Left kidney (tissue), 2 donors: ENCODE results near the gene LDLRAD4. TPM values are rescaled to one million over a fixed set of nuclear protein-coding genes. Genes with fewer than 3 reads are reported as not detected.

Experiments used
- DNase-seq: peaks from one replicate; pipeline ENCODE4 v3.0.0-alpha.2; 2013
- polyA plus RNA-seq: library from polyadenylated mRNA; unstranded; fragments of 120-200 nt; gene quantifications from one replicate; pipeline ENCODE4 v1.2.1, GENCODE V29; 2013; ENCODE audit not compliant: insufficient read length

The LDLRAD4 gene
- polyA plus RNA-seq, 1 donor, result 9.7 TPM

- no peak for DNase-seq
Measured at GRCh38 chr18:13265008-13265910, 46.7 kb downstream of the LDLRAD4 start.

- DNase-seq, result no peak
Measured at GRCh38 chr18:13265911-13266217, 47.3 kb downstream of the LDLRAD4 start.

- no peak for DNase-seq
Measured at GRCh38 chr18:13266218-13267100, 47.9 kb downstream of the LDLRAD4 start.

GRCh38 chr18:13267431-13267873 lies 48.9 kb downstream of the LDLRAD4 start:
- DNase-seq, result no peak

GRCh38 chr18:13268158-13269012 lies 49.8 kb downstream of the LDLRAD4 start:
- DNase-seq, result no peak

DNA sequence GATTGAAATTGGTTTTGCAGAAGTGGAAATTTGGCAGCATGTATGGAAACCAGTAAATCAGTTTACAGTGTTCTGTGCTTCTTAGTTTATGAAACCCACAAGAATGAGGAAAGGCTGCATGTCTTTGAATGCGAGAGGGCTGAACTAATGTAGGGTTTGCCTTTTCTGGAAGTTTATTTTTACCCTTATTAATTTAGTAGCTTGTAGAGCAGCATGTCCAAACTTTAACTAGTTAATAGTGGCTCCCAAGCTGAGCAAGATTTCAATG lies 50.4 kb downstream of the LDLRAD4 start:
- no peak for DNase-seq

- no peak for DNase-seq
Measured at GRCh38 chr18:13269521-13270011, 51.0 kb downstream of the LDLRAD4 start.

DNA sequence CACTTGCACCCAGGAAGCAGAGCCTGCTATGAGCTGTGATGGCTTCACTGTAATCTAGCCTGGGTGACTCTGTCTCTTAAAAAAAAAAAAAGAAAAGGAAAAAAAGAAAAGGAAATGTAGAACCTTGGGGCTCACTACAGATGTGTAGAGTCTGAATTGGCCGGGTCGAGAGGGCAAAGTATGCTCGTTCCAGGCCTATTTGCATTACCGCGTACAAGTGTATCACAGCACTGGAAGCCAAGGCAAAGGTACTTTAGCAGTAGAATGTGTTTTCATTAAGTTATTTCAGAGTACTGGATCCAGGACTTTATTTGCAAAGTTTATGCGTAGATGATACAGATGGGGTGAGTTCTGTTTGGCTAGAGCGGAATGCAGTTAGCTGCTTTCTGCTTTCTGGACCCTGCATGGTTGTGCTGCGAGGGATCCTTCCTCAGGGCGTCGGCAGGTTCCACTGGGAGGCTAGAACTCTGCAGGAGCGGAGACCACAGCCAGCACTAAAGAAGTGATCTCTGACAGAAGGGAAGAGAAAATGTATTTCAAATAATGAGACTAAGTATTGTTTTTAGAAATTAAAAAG lies 51.8 kb downstream of the LDLRAD4 start:
- no peak for DNase-seq

GRCh38 chr18:13271302-13271911 lies 52.8 kb downstream of the LDLRAD4 start:
- no peak for DNase-seq

DNA sequence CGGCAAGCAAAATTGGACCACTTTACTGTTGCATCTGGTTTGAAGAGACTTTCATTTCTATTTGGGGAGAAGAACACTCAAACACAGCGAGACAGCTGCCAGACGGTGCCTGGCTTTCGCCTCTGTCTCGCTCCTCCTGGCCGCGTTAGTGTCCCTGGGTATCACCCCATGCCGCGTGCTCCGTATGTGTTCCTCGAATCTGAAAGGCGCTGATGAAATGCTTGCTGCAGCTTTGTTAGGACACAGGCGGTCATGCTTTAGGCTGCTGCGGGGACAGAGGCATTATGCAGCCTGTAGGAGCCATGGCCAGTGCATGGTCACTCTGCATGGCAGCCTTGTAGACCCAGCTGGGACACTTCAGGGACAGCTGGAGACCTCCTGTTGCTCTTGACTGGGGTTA lies 53.9 kb downstream of the LDLRAD4 start:
- no peak for DNase-seq

GRCh38 chr18:13273800-13274199 lies 55.2 kb downstream of the LDLRAD4 start:
- DNase-seq, result no peak

DNA sequence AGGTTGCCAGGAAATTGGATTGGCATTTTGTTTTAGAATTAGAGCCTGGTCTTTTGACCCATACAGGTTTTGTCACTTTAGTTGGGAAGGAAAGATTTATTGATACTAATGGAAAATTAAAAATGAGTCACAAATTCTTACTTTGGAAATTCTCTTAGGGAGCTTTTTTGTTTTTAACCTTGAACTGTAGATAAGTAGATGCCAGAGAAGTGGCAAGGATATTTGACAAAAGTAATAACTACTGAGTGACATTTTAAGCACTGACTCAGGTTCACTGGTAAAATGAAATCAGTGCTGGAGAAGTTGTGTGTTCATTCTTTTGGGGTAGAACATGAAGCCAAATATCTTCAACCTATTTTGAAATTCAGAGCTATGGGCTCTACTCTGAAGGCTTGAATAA lies 56.5 kb downstream of the LDLRAD4 start:
- DNase-seq, result no peak

DNA sequence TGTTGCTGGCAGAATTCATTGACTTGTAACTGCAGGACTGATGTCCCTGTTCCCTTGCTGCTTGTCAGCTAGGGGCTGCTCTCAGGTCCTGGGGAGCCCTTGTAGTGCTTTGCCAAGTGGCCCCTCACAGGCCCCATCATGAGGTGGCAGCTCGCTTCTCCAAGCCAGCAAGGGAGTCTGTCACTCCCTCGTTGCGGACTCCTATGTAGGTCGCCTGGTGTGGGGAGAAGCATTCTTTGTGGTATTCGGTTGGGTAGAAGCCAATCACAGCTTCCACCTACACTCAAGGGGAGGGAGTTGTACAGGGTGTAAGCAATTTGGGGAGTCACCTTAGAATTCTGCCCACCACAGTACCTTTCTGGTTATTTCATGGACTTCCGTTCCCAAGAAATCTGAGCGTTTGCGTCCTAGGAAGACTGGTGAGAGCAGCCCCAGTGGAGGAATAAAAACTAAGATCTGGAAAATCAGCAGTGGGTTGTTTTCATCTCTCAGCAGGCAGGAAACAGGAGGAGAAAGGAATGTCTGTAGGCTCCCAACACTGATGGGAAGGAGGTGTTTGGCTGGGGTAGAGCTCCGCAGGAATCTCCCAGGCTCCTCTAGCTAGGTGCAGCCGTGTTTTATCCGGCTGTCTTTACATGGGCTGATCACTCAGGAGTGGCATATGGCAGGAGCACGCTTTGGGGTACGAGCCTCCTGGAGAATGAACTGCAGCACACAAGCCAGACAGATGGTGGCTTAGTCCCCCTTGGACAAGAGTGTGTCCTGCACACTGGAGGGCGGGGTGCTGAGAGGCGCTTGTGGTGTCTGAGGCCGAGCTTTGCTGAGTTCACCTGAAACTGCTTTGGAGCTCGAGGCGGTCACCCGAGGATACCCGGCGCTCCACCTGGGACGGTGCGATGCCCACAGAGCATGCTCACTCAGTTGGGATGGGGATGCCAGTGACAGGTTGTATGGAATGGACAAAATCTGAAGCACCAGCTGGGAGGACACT lies 58.3 kb downstream of the LDLRAD4 start:
- DNase-seq, result no peak

- no peak for DNase-seq
Measured at GRCh38 chr18:13278062-13278630, 59.6 kb downstream of the LDLRAD4 start.

DNA sequence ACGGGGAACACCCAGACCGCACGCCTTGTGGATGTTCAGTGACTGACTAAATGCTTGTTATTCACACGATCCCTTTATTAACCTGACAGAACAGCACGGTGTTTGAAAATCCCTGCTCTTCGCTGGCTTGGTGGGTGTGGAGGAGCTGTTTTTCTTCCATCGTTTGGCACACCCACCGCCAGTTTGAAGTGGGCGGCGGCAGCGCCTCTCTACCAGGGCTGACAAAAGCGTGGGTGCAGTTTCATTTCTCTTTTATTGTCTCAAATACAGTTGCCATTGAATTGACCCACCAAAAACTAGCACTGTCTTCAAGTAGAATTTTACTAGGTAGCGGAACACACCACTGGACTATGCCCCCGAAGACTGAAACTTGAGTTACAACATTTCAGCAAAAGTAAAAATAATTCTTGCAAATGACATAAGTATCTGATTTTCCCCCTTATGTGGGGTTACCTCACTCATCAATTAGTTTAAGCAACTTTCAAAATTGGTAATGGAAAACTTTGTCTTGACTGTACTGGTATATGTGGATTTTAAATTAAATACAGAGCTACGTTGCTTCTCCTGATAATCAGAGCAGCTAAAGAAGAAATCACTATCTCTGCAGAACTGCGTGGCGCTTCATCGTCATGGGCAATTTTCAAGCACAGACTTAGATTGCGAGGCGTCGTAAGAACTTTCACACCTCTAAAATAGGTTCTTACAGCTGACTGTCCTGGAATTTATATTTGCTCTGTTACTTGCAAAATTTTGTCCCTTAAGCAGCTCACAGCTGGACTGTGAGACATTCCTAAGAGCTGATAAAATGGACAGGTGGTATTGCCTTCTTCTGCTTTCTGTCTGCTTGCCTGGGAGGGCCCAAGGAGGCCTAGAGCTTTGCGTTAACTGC lies 60.9 kb downstream of the LDLRAD4 start:
- DNase-seq, result no peak

- no peak for DNase-seq
Measured at GRCh38 chr18:13280070-13280795, 61.7 kb downstream of the LDLRAD4 start.

DNA sequence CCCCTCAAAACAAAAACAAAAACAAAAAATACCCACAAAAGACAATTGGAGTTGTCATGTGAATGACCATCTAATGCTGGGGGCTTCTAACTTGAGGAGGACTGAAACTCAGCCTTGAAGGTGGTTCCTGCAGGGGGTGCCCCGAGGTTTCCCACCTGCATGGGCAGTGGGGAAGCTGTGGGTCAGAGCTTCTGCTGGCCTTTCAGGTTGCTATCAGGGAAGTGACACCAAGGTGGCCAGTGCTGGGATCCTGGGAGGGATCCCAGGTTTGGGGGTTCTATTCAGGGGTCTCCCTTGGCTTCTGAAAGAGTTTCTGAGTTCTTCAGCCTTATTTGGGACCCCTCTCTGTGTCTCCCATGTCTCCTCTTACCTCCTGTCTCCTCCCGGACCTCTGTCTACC lies 62.8 kb downstream of the LDLRAD4 start:
- DNase-seq, result no peak

GRCh38 chr18:13283746-13284145 lies 65.2 kb downstream of the LDLRAD4 start:
- DNase-seq, result no peak
